ENCODE results near the gene C2orf81.
"Not testable (repeated sequence)": the region's sequence is repeated elsewhere in the genome, so short reads cannot be mapped to it uniquely, and the experiment has no call there.

Gene C2orf81

DNA sequence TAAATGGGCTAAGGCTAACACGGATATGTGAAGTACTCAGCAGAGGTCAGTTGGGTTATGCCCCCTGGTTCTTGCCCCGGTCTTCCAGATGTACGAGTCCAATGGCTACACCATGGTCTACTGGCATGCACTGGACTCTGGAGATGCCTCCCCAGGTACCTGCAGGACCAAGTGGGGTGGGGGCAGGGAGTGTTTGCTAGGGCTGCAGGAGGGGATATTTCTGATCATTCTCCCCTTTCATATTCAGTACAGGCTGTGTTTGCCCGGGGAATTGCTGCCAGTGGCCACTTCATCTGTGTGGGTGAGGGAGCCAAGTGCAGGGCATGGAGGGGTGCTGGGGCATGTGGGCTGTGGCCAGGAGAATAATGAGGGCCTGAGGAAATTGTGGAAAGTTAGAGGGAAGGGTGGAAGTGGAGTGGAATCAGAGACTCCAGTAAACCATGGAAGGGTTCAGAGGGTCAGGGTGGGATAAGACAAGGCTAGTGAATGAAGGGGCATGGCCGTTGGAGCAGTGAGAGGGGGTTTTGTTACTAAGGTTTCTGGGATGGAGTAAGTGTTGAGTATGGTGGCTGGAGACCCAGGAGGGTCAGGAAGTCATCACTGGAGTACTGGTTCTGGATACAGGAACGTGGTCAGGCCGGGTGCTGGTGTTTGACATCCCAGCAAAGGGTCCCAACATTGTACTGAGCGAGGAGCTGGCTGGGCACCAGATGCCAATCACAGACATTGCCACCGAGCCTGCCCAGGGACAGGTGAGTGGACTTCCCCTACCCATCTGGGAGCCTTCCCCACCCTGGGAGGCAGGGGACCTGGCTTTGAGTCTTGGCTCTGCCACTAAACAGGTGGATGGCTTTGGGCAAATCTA, 2.0 kb upstream of the C2orf81 start:
- no peak for DNase-seq (ENCODE audit: low read depth)

GRCh38 chr2:74420443-74421103, 846 bp downstream of the C2orf81 start:
- DNase-seq (ENCODE audit: low read depth) = not testable (repeated sequence)

DNA sequence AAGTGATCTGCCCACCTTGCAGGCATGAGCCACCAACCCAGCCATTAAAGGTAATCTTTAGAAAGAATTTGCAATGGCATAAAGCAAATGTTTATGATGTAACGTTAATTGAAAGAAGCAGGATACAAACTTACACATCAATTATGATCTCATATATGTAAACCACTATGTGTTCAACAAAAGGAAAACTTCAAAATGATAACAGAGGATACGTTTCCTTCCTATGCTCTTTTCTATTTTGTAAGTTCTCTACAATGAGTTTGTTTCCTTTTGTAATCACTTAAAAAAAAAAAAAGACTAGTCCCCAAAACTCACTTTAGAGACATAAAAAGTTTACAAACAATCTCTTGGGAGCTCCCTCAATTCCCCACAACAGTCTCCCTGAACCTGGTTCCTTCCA, 1.4 kb downstream of the C2orf81 start:
- no peak for DNase-seq (ENCODE audit: low read depth)

DNA sequence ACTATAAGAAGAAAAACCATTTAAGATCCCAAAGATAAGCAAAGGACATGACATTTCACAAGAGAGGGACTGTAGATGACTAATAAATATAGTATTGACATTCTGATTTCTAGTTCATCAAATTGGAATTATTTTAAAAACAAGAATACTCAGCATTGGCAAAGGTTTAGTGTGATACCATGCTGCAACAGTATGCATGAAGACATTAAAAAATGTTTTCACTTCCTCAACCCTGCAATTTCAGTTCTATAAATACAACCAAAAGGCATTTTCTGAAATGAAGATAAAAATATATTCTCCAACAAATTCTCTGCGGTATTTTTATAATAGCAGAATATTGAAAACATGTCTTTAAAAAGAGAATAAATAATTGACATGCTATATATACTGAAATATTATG, 2.1 kb downstream of the C2orf81 start:
- no peak for DNase-seq (ENCODE audit: low read depth)

- no peak for DNase-seq (ENCODE audit: low read depth)
Observed at GRCh38 chr2:74418312-74418711, 3.1 kb downstream of the C2orf81 start.

- DNase-seq (ENCODE audit: low read depth) = no peak
Observed at GRCh38 chr2:74417763-74418162, 3.7 kb downstream of the C2orf81 start.

GRCh38 chr2:74417197-74417596, 4.2 kb downstream of the C2orf81 start:
- no peak for DNase-seq (ENCODE audit: low read depth)

GRCh38 chr2:74416778-74417177, 4.6 kb downstream of the C2orf81 start:
- no peak for DNase-seq (ENCODE audit: low read depth)

GRCh38 chr2:74415762-74416395, 5.5 kb downstream of the C2orf81 start:
- DNase-seq (ENCODE audit: low read depth) = no peak

GRCh38 chr2:74414881-74415761, 6.3 kb downstream of the C2orf81 start:
- no peak for DNase-seq (ENCODE audit: low read depth)

DNA sequence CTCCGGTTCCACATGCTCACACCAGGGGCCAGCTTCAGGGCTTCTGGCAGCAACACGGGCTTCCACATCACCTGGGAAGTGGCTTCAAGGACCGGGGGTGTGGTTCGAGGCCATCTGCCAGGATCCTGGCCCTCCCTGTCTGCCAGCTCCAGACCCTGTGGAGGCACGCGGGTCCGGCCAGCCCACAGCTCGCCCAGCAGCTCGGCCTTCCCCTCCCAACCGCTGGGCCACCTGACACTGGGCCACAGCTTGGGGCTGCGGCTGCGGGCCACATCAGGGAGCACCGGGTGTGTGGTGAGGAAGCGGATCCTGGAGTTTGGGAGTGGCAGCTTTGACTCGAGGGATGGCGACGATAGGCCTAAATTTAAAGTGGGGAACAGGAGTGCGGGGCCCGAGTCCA, 7.0 kb downstream of the C2orf81 start:
- no peak for DNase-seq (ENCODE audit: low read depth)

DNA sequence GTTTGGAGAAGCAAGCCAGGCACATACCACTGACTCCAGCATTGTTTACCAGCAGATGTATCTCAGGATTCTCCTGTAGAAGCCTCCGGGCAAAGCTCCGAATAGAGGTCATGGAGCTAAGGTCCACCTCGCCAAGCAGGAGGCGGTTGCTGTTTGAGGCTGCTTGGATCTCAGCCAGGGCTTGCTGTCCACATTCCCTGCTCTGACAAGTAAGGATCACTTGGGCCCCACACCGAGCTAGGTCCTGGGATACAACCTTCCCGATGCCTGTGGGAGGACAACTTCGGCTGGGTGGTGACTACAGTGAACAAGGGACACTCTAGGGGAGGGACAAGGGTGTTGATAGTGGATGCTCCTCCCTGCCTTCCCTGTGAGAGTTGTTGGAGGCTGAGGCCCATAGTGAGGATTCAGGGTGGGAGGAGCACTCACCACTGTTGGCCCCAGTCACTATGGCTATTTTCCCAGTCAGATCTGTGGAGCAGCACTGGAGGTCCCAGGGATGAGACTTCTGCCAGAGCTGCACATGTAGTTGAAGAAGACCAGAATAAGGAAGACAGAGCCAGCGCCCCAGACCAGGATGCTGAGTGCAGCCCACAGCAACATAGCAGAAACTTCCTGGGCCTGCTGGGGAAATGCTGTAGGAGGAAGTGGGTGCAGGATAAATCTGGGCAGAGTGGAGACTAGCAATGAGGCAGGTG, 8.3 kb downstream of the C2orf81 start:
- DNase-seq (ENCODE audit: low read depth) = no peak

DNA sequence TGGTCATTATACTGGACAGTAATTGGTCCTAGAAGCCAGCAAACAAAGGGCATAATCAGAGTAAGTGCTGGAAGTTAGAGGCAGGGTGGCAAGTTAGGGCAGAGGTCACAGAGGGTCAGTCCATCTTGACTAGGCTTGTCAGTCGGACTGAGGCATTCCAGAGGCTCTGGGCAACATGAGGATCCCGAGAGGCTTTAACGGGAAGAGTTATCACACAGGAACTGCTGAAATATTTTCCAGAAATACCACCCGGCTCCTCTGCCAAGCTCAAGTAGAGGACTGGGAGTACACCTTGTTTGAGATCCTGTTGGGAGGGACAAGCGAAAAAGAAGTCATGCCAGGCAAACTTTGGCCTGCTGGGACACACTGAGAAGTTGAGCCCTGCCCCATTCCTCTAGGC, 13.7 kb downstream of the C2orf81 start:
- DNase-seq (ENCODE audit: low read depth) = no peak

DNA sequence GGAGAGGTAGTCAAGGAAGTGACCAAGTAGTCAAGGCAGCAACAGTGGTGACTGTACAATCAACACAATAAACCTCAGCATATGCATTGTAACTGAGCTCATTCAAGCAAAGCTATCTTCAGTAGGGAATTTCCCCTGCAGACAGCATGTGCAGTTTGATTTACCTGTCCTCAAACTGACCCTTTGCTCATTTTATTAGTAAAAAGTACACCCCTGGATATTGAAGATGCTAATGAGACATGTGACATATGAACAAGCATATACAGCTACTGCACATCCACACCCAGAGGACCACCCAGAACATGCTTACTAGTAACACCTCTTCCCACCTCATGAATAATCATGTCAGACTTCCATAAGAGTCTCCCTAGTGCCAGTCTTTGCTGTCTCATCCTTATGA, 15.4 kb downstream of the C2orf81 start:
- no peak for DNase-seq (ENCODE audit: low read depth)

GRCh38 chr2:74401891-74402290, 19.5 kb downstream of the C2orf81 start:
- DNase-seq (ENCODE audit: low read depth) = no peak

DNA sequence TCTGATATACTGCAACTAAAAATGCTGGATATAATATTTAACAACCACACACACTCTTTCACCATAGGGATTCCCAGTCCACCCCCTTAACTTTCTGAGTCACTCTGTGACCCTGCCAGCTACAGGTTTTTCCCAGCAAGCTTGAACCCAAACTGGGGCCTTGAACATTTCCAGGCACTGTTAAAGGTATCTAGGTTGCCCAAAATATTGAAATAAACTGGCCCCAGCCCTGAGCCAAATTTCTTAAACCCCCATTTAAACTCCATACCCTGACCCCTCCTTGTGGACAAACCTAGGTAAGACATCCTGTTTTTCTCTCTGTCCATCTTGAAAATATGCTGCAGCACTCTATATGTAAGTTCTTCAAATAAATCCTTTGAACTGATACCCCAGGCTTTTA, 21.6 kb downstream of the C2orf81 start:
- no peak for DNase-seq (ENCODE audit: low read depth)

GRCh38 chr2:74396149-74396548, 25.3 kb downstream of the C2orf81 start:
- no peak for DNase-seq (ENCODE audit: low read depth)

- no peak for DNase-seq (ENCODE audit: low read depth)
Observed at GRCh38 chr2:74393525-74393924, 27.9 kb downstream of the C2orf81 start.

DNA sequence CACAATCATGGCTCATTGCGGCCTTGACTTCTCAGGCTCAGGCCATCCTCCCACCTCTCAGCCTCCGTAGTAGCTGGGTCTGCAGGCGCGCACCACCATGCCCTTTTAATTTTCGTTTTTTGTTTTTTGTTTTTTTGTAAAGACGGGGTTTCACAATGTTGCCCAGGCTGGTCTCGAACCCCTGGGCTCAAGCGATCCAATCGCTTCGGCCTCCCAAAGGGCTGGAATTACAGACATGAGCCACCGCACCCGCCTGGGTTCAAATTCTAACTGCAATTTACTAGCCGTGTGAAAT, 29.0 kb downstream of the C2orf81 start:
- DNase-seq (ENCODE audit: low read depth) = no peak

DNA sequence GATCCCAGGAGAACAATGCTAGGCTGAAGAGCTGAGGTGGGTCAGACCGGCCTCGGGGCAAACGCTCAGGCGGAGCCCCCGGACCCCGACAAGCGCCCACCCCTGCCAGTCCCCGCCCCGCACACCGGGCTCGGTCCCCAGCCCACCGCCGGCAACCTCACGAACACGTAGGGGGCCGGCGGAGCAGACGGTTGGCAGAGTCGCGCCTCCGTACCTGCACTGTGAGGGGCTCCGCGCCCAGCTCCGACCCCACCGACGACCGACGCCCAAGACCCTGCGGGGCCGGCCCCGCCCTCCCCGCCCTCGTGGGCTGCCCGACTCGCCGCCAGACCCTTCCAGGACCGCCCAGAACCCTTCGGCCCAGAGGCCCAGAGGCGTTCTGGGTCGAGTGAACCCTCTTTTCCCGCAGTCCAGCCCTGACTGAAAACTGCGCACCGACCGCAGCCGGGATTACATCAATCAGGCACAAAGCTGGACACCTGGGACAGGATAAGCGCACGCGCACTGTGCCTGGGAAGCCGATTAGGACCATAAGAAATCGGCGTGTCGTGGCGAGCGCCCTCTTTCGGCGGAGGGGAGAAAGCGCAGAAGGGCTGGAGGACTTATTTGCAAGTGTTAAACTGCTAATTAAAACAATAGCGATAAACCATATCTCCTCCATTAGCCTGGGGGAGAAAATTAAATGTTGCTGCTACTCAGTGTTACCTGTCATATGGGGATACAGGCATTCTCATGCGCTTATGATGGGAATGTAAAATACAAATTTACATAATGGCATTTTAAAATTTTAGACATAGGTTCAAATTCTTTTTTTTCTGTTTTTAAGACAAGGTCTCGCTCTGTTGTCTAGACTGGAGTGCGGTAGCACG, 29.6 kb downstream of the C2orf81 start:
- DNase-seq (ENCODE audit: low read depth) = peak; percentile 93

DNA sequence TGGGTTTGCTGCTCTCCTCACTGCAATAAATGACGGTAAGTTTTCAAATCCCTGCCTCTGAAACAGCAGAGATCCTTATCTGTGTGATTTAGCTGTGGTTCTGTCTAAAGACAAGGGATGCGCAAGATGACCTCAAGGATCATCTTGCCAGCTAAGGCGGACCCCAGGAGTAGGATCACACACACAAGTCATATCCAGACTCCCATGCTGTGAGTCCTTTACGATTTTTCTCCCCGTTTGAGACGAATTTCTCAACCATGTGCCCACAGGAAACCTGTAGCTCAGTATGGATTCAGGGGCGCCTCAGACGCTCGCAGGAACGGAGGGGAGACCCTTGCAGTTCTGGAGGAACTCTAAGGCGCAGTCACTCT, 30.2 kb downstream of the C2orf81 start:
- DNase-seq (ENCODE audit: low read depth) = no peak

All from stimulated activated CD8-positive, alpha-beta memory T cell treated with anti-CD3 and anti-CD28 coated beads, Interleukin-12 subunit alpha, Interleukin-12 subunit beta, amount 100 ng/mL, for 1 hour (primary cell).